ENCODE measurements around the gene KLRC4.

GRCh38 chr12:10388624-10389413 lies 20.7 kb downstream of the KLRC4 start:
- TF ChIP-seq NR2C1 (IDR thresholded peaks at IDR 0.05), result no peak
- no peak for TF ChIP-seq CTCF (IDR thresholded peaks at IDR 0.05 in 2 of 3, conservative IDR thresholded peaks at IDR 0.05 in 1 of 3; ENCODE audit: control insufficient read depth in 2 of 3, extremely low read depth in 1 of 3, insufficient read depth in 1 of 3, low read depth in 3 of 3, low read length in 3 of 3)
- TF ChIP-seq POLR2A (IDR thresholded peaks at IDR 0.05; ENCODE audit: low read depth, low read length), result no peak
- no peak for TF ChIP-seq CEBPB (IDR thresholded peaks at IDR 0.05; ENCODE audit: borderline replicate concordance in 1 of 2, low read depth in 2 of 2, low read length in 2 of 2)
- no peak for TF ChIP-seq TCF12 (IDR thresholded peaks at IDR 0.05; ENCODE audit: low read depth, low read length)
